Ectodermal cell (in vitro differentiated cells): ENCODE results near the gene GLP1R.

Source experiments
- H3K27ac ChIP-seq: 2 replicates; pipeline ENCODE4 v1.7.0; 2013; ENCODE audit warnings: mild to moderate bottlenecking, low read depth, low read length; ENCODE audit not compliant: insufficient read depth, poor library complexity, severe bottlenecking
- H3K27me3 ChIP-seq: 2 replicates; pipeline ENCODE4 v1.7.0; 2013; ENCODE audit warnings: mild to moderate bottlenecking, low read length; ENCODE audit not compliant: insufficient read depth, control insufficient read depth, poor library complexity, severe bottlenecking
- H3K36me3 ChIP-seq: one replicate; pipeline ENCODE4 v1.7.0; 2013; ENCODE audit warnings: low read length; ENCODE audit not compliant: control insufficient read depth, insufficient read depth
- H3K4me1 ChIP-seq: one replicate; pipeline ENCODE4 v1.7.0; 2013; ENCODE audit warnings: low read length; ENCODE audit not compliant: control insufficient read depth, insufficient read depth
- H3K4me3 ChIP-seq: 2 replicates; pipeline ENCODE4 v1.7.0; 2013; ENCODE audit warnings: low read depth, low read length, control low read depth; ENCODE audit not compliant: insufficient read depth
- H3K9me3 ChIP-seq: 2 replicates; pipeline ENCODE4 v1.7.0; 2013; ENCODE audit warnings: mild to moderate bottlenecking, low read length, moderate library complexity; ENCODE audit not compliant: control insufficient read depth
- WGBS, 2 experiments: methylation state at CpG; one replicate each; pipeline ENCODE4 v1.1.7; 2013; ENCODE audit warnings: missing lambda C conversion rate in 2 of 2; 5-methylcytosine and 5-hydroxymethylcytosine counted together

GLP1R gene

DNA sequence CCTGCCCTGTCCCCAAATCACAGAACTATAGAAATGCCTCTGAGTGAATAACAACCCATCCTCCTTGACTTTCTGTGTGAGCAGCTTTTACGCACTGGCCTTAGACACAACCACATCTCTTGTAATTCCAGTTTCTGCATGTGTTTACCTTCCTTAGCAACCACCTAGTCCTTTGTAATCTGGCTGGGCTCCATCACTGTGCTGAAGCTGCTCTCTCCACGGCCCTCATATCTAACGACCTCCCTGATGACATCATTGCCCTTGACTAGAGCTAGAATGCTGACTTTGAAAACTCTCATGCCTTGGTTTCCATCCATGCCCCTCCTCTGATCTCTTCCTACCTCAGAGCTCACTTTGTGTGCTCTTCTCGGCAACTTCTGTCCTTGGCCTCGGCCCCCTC, 30.5 kb upstream of the GLP1R start:
- H3K9me3 ChIP-seq: no peaks in the 10 kb centered on the region
- H3K4me1 ChIP-seq: no peaks in the 10 kb centered on the region
- 88 to 92% methylated on average over 5 of the region's 5 CpGs for WGBS, 2 experiments
- no peaks in the 10 kb centered on the region for H3K36me3 ChIP-seq
- no peak overlapping the region for H3K27ac ChIP-seq
- H3K27me3 ChIP-seq: no peaks in the 10 kb centered on the region
- no peak overlapping the region for H3K4me3 ChIP-seq

DNA sequence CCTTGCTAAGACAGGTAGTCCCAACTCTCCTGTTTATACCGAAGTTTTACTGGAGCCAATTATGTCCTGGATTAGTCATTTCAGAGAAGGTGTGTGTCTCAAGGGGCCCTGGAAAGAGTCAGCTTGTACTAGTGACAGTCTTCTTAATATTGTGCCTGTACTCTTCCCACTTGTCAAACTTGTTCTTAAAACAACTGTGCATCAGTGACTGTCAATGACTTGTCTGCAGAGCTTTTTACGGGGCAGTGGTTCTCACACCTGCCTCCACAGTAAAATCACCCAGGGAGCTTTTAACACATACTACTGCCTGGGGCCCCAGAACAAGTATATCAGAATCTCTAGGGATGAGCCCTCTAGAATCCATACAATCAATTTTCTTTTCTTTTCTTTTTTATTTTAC, 28.4 kb upstream of the GLP1R start:
- WGBS, 2 experiments: 93 to 95% methylated on average over 2 of the region's 2 CpGs

DNA sequence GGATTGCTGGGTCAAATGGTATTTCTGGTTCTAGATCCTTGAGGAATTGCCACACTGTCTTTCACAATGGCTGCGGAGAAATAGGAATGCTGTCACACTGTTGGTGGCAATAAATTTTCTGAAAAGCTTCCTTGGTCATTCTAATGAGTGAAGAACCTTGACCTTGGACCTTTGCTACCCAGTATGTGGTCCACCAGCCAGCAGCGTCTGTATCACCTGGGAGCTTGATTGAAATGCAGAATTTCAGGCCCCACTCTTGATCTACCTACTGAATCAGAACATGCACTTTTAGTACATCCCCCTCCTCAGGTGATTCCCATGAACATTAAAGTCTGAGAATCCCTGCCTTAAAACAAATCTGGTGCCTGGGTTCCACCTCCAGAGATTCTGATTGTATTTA, 27.5 kb upstream of the GLP1R start:
- Histone ChIP-seq H3K4me3 (no peak overlapping the region), H3K9me3 (no peaks in the 10 kb centered on the region), H3K4me1 (no peaks in the 10 kb centered on the region), H3K27ac (no peak overlapping the region), H3K36me3 (no peaks in the 10 kb centered on the region), H3K27me3 (no peaks in the 10 kb centered on the region)
- WGBS, 2 experiments: 53 to 54% methylated on average over 2 of the region's 2 CpGs

More for the DNA sequence above, 28.4 kb upstream of the GLP1R start:
- H3K4me3 ChIP-seq: no peak overlapping the region
- H3K27me3 ChIP-seq: no peaks in the 10 kb centered on the region
- no peaks in the 10 kb centered on the region for H3K36me3 ChIP-seq
- H3K4me1 ChIP-seq: no peaks in the 10 kb centered on the region
- H3K27ac ChIP-seq: no peak overlapping the region
- no peaks in the 10 kb centered on the region for H3K9me3 ChIP-seq

DNA sequence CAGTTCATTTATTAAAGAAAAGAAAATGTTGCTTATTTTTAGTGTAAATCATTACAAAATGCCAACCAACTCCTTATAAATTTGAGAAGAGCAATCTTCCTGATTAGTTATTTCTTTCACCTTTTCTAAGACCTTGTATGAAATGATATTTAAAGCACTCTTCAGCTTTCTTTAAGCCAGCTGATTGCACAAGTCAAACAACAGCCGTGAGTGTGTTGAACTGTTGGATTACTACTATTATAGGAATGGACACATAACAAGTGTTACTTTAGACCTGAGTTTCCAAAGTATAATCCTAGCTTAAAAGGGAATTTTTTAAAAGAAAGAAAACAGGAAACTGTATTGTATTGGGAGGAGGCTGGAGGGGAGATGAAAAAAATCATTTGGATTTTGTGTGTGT, 26.8 kb upstream of the GLP1R start:
- Histone ChIP-seq H3K4me3 (no peak overlapping the region), H3K4me1 (no peaks in the 10 kb centered on the region), H3K36me3 (no peaks in the 10 kb centered on the region), H3K9me3 (no peaks in the 10 kb centered on the region), H3K27me3 (no peaks in the 10 kb centered on the region), H3K27ac (no peak overlapping the region)
- whole genome bisulfite sequencing, 2 experiments: 100% methylated on average over 1 of the region's 1 CpG

DNA sequence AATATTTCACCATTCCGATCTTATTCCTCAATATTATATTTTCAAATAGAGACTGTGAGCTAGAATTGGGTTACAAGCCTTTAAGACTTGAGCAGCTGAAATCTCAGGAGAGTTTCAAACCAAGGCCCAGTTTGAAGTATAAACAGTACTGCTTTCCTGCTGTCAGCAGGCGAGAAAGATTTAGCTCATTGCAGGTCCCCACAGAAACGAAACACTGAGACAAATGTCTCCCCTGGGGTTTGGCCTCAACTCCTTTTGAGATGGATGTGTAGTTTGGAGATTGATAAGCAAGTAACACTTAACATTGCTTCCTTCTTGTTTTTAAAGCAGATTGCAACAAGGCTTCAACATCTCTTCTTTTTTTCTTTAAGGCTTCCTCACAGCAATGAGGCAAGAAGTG, 22.4 kb upstream of the GLP1R start:
- Histone ChIP-seq H3K27ac (no peak overlapping the region), H3K4me3 (no peak overlapping the region), H3K27me3 (no peaks in the 10 kb centered on the region), H3K36me3 (no peaks in the 10 kb centered on the region), H3K4me1 (no peaks in the 10 kb centered on the region), H3K9me3 (no peaks in the 10 kb centered on the region)
- WGBS, 2 experiments: 56 to 65% methylated on average over 3 of the region's 3 CpGs

DNA sequence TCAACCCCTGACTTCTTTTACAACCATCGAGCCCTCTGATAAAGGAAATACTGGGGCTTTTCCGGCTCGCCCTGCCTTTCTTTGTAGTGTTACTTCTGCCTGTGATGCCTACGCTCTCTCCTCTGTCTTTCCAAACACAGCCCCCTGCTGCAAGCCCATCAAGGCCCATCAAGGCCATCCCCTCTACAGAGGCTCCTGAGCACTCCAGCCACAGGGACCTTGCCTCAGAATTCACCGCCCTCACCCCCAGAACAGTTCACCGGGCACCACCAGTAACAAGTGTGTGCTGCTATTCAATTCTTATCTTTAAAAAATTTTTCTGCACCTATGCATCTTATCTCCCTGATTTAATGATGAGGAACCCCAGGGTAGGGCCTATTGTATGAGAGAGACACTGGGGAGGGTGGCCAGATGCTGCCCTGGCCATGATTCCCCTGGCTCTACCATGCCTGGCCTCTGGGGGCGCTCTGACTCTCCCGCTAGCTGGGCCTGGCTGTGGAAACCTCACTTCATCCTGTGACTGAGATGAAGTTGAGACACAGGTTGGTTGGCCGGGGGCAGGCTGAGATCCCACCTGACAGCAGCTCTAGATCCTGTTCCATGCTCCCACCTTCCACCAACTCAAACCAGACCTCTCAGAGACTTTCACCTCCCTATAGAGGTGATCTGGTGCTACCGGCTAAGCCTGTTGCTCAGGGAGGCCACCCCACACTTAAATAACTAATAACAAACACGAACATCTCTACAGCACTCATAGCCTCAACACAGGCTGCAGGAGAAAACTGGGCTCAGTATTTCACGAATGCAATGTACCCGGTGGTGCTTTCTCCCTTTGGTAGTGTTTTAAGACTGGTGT, 19.2 kb upstream of the GLP1R start:
- no peaks in the 10 kb centered on the region for H3K36me3 ChIP-seq
- H3K27me3 ChIP-seq: no peaks in the 10 kb centered on the region
- WGBS, 2 experiments: 75 to 78% methylated on average over 11 to 13 of the region's 13 CpGs
- no peak overlapping the region for H3K27ac ChIP-seq
- no peaks in the 10 kb centered on the region for H3K4me1 ChIP-seq
- H3K9me3 ChIP-seq: no peaks in the 10 kb centered on the region
- H3K4me3 ChIP-seq: no peak overlapping the region

DNA sequence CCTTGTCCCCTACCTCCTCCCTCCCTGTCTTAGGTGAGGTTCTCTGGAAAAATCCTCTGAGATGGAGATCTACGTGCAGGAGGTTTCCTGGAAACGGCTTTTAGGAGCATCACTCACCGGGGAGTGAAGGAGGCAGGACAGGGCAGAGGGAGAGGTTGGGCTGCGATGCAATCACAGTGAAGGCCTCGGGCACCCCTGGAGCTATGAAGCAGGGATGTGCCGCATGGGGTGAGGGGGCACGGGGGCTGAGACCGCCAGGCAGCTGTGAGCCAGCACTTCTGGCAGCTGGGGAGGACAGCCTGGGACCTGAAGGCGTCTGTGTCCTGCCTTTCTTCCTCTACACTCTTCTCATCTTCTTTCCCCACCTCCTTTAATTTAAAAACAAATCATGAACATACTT, 12.9 kb upstream of the GLP1R start:
- WGBS, 2 experiments: 74 to 79% methylated on average over 9 of the region's 9 CpGs
- H3K27ac ChIP-seq: no peak overlapping the region

DNA sequence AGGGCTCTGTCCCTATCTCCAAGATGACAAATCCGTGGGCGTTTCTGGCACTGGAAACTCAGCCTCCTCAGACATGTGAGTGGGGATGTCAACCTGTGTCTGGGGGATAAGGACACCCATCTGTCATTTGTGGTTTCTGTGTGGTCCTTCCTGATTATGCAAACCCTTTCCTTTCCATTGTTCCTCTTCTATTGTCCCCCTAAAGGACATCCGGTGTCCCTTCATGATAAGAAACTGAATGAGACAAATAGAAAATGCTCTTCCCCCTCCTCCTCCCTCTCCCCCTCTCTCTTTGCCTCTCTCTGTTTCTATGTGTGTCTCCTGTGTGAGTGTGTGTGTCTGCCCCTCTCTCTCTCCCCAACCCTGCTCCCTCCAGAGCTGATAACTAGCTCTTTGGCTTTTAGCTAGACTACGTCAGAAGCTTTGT, 11.5 kb upstream of the GLP1R start:
- H3K27ac ChIP-seq: no peak overlapping the region
- H3K4me1 ChIP-seq: no peaks in the 10 kb centered on the region
- WGBS, 2 experiments: 63 to 68% methylated on average over 4 of the region's 4 CpGs
- no peak overlapping the region for H3K4me3 ChIP-seq
- H3K9me3 ChIP-seq: no peaks in the 10 kb centered on the region
- peaks cover 2% of the 10 kb centered on the region for H3K27me3 ChIP-seq
- no peaks in the 10 kb centered on the region for H3K36me3 ChIP-seq

More for the DNA sequence above, 12.9 kb upstream of the GLP1R start:
- Histone ChIP-seq H3K4me3 (no peak overlapping the region), H3K9me3 (no peaks in the 10 kb centered on the region), H3K4me1 (no peaks in the 10 kb centered on the region), H3K36me3 (no peaks in the 10 kb centered on the region), H3K27me3 (no peaks in the 10 kb centered on the region)

DNA sequence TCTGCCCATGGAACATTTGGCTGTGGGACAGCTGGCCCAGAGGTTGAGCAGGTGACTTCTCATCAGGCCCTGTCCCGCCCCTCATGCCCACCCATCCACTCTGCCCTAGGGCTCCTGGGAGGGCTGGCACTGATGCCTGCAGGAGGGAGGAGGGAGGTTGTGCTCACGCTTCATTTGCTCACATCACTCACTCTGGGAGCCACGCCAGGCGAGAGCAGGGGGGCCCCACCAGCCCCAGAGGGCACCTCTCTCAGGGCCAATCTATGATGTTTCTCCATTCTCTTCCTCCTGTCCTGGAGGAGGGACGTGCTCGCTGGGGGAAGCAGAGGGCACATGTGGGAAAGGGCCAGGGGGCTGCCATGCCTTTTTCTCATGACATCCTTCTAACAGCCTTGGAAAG, 10.9 kb upstream of the GLP1R start:
- 92 to 93% methylated on average over 6 of the region's 6 CpGs for WGBS, 2 experiments
- Histone ChIP-seq H3K9me3 (no peaks in the 10 kb centered on the region), H3K4me1 (no peaks in the 10 kb centered on the region), H3K27me3 (peaks cover 4% of the 10 kb centered on the region), H3K27ac (no peak overlapping the region), H3K36me3 (no peaks in the 10 kb centered on the region), H3K4me3 (no peak overlapping the region)

DNA sequence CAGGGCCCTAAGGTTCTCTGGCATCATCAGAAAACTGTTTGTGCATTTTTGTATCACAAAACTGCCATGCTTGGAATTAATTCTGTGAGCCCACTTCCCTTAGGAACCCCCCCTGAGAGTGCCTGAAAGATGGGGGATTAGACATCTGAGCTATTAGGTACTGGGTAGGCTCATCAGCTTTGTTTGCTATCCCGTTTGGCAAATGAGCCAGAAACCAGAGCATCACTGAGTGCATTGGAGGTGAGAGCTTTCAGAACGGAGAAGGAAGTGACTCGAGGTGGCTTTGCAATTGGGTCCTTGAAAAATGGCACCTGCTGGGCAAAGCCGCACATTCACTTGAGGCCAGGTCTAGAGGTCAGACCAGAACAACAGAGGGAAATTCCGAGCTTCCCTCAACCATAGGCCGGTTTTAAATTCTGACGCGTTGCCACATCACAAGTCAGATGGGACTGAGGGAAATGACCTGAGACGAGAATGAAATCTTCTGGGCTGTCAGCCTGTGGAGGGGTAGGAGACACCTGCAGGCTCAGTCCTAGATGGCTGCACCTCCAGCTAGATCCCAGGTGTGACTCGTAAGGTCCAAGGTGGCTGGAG, 8.4 kb upstream of the GLP1R start:
- H3K27ac ChIP-seq: no peak overlapping the region
- 92% methylated on average over 10 of the region's 10 CpGs for WGBS, 2 experiments
- H3K36me3 ChIP-seq: no peaks in the 10 kb centered on the region
- H3K27me3 ChIP-seq: peaks cover 4% of the 10 kb centered on the region
- no peaks in the 10 kb centered on the region for H3K4me1 ChIP-seq
- H3K4me3 ChIP-seq: no peak overlapping the region
- no peaks in the 10 kb centered on the region for H3K9me3 ChIP-seq
